NB4 (cell line): ENCODE measurements around the gene DGKG.

Source experiments
- MYC ChIP-seq: IDR thresholded peaks from 2 replicates; pipeline ENCODE4 v1.6.1; 2011; ENCODE audit warnings: low read depth, low read length
- POLR2A ChIP-seq: IDR thresholded peaks from 2 replicates; pipeline ENCODE4 v1.6.1; 2011; ENCODE audit warnings: mild to moderate bottlenecking; ENCODE audit not compliant: insufficient read length; ENCODE audit errors: extremely low read depth
- TF ChIP-seq, protein P1 (sequence below): IDR thresholded peaks from one replicate; pipeline ENCODE4 v1.5.1; 2012; ENCODE audit warnings: low read depth, low read length
- TF ChIP-seq, protein P2 (sequence below): IDR thresholded peaks from 2 replicates; pipeline ENCODE4 v1.6.1; 2011; ENCODE audit warnings: low read depth, low read length

DNA sequence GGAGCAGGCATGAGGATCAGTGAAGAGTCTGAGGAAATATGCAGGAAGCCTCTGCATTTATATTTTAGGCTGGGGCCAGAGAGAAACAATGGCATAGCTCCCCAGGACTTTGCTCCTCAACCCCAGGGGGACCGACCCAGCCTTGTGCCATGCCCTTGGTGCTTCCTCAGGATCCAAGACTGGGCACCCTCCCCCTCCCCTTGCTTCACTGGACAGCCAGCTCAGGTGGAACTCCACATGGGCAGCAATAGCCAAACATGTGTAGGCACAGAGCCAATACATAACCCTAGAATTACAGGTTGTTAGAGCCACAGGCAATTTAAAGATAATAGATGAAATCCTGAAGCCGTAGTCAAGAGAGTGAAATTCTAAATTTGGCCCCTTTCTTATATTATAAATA lies 180.1 kb downstream of the DGKG start:
- TF ChIP-seq, protein P1, sequence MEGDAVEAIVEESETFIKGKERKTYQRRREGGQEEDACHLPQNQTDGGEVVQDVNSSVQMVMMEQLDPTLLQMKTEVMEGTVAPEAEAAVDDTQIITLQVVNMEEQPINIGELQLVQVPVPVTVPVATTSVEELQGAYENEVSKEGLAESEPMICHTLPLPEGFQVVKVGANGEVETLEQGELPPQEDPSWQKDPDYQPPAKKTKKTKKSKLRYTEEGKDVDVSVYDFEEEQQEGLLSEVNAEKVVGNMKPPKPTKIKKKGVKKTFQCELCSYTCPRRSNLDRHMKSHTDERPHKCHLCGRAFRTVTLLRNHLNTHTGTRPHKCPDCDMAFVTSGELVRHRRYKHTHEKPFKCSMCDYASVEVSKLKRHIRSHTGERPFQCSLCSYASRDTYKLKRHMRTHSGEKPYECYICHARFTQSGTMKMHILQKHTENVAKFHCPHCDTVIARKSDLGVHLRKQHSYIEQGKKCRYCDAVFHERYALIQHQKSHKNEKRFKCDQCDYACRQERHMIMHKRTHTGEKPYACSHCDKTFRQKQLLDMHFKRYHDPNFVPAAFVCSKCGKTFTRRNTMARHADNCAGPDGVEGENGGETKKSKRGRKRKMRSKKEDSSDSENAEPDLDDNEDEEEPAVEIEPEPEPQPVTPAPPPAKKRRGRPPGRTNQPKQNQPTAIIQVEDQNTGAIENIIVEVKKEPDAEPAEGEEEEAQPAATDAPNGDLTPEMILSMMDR = no peak
- TF ChIP-seq POLR2A (no peak), MYC (no peak)
- TF ChIP-seq, protein P2, sequence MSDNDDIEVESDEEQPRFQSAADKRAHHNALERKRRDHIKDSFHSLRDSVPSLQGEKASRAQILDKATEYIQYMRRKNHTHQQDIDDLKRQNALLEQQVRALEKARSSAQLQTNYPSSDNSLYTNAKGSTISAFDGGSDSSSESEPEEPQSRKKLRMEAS = no peak
